MM.1S (cell line): Measurements from ENCODE around the gene ARHGAP40.

Experiments used
- CTCF ChIP-seq: fragments of 300-600 bp; sonication (generic); IDR thresholded peaks from 2 replicates; pipeline ENCODE4 v1.5.1; 2016; ENCODE audit warnings: antibody characterized with exemption, low read length, mixed read lengths
- EZH2 ChIP-seq: fragments of 300-600 bp; sonication (generic); optimal IDR thresholded peaks from 2 replicates; pipeline ENCODE3; 2017; ENCODE audit warnings: low read depth, mild to moderate bottlenecking, antibody characterized with exemption, low read length, mixed read lengths

GRCh38 chr20:38635721-38636288, 34.2 kb downstream of the ARHGAP40 start:
- TF ChIP-seq EZH2 (no peak), CTCF (no peak)
